SHP77 treated with DMSO at 0.1 percent for 48 hours (cell line): ENCODE results near the gene SPOCK1.

ENCODE experiments used
- DNase-seq: peaks from one replicate; lab custom pipeline; 2025; lab: John Stamatoyannopoulos, UW

The SPOCK1 gene

DNA sequence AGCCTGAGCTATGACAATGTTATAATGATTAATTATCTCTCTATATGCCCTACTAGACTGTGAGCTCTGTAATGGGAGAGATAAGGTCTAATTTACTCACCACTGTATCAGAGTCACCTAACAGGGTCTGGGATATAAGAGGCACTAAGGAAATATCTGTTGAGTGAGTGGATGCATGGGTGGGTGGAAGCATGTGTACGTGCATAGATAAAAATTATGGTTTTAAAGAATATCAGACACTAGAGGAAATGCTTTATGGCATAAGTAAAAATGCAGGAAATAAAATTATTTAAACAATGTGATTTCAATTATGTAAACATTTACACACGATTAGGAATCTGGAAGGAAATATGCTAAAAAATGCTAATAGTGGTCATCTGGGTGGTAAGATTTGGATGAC, 137.8 kb downstream of the SPOCK1 start:
- DNase-seq, result no peak

GRCh38 chr5:137360607-137361006, 138.5 kb downstream of the SPOCK1 start:
- no peak for DNase-seq

DNA sequence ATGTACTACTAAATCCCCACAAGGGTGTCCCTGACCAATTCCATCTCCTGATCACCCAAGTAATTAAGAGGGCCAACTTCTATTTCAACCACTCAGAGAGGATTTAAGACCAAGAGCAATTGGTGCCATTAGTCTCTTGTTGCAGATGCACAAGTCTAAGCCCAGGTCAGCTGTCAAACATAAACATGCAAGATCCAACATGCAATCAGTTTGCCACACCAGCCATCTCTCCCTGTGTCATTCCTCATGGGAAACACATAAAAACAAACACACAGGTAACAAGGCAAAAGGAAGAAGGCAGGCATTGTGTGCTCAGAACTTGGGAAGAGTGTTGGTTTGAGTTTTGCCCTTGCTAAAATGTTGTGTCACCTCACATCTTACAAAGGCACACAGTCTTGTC, 139.2 kb downstream of the SPOCK1 start:
- DNase-seq, result no peak

GRCh38 chr5:137357436-137357835, 141.7 kb downstream of the SPOCK1 start:
- DNase-seq, result no peak

- DNase-seq, result no peak
Observed at GRCh38 chr5:137356127-137356526, 143.0 kb downstream of the SPOCK1 start.

DNA sequence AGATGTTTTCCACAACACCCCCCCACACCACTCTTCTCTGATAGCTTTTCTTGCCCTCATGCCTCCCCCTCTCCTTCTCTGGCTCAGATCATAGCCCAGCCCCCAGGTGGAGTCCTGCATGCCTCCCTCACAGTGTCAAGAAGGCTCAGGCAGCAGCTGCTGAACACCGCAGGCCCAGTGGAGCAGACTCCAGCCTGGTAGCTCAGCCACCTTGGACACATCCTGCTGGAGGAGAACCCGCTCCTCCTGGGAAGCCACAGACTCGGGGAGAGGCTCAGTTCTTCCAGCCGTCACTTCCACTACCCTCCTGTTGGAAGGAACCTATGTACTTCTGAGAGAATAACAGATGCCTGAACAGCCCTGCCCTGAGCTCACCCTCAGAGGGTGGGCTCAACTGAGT, 143.4 kb downstream of the SPOCK1 start:
- no peak for DNase-seq

DNA sequence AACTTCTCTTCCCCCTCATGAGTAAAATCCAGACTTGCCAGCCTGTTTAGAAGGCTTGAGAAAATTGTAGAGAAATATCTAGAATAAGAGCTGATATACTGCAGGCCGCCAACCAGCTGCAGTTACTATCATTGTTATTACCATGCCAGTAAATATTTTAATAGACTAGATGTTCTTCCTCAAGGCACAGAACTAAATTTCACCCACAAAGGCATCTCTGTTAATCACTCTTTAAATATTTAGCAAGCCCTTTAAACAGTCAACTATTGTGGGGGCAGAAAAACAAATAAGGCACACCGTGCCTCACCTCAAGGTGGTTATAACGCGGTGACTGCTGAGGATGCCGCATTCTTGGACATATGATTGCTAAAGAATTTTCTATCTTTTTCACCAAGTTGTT, 147.0 kb downstream of the SPOCK1 start:
- no peak for DNase-seq

- DNase-seq, result no peak
Observed at GRCh38 chr5:137350791-137351190, 148.3 kb downstream of the SPOCK1 start.

GRCh38 chr5:137348759-137349158, 150.4 kb downstream of the SPOCK1 start:
- no peak for DNase-seq

- no peak for DNase-seq
Observed at GRCh38 chr5:137347865-137348264, 151.3 kb downstream of the SPOCK1 start.

- no peak for DNase-seq
Observed at GRCh38 chr5:137346281-137346680, 152.8 kb downstream of the SPOCK1 start.

DNA sequence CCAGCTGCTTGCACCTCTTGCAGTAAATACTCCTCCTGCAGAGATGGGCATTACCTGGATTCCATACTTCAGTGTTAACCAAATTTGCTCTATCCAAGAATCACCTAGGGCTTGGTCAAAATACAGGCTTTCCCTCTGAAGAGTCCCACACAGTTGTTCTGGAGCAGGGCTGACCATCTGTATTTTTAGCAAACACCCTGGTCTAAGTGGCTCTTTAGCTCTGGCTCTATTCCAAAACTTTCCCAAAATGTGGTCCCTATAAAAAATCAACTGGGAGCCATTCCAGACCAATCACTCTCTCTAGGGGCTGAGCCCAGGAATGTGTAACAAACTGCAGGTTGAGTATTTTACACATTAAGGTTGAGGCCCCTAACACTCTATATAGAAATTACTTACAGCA, 153.7 kb downstream of the SPOCK1 start:
- DNase-seq, result no peak

DNA sequence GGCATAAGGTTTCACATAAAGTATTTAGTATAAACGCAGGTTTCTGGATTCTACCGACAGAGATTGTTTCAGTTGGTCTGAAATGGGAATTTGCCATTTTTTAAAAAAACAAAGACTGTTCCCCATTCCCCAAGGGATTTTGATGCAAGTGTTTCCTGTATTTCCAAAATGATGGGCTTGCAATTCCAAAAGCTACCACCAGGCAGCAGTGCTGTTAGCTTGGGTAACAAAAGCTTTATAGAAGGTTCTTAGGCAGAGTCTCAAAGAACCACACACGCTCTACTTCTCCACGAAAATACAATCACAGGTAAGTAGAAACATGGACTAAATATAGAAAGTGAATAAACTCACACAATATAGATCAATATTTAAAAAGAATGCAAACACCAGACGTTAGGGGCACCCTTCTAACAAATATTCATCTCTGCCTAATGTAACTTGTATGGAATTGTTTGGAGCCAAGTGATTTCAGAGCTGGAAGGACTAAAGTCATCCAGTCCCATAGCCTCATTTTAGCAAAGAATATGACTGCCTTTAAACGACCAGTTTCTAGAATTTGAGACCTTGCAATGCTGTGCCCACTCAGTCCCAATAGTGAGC, 154.3 kb downstream of the SPOCK1 start:
- DNase-seq, result no peak

- no peak for DNase-seq
Observed at GRCh38 chr5:137344021-137344420, 155.1 kb downstream of the SPOCK1 start.

GRCh38 chr5:137342764-137343163, 156.4 kb downstream of the SPOCK1 start:
- no peak for DNase-seq

- no peak for DNase-seq
Observed at GRCh38 chr5:137341831-137342230, 157.3 kb downstream of the SPOCK1 start.

DNA sequence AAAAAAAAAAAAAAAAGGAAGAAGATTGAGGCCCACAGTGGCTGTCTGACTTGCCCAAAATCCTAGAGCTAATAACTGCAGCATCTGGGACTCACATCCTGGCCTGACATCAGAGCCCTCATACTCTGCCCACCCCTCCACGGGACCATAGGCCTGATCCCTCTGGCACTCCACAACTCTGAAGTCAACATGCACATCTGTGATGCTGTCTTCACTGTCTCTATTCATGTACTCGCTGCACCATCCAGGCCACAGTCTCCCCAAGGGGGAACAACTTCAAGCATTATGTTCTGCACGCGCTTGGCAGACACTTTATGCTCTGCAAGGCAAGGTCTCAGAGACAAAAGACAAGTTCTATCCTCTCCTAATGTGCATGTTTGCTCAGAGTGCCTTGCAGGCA, 158.2 kb downstream of the SPOCK1 start:
- no peak for DNase-seq

GRCh38 chr5:137336565-137337120, 162.5 kb downstream of the SPOCK1 start:
- DNase-seq, result no peak

DNA sequence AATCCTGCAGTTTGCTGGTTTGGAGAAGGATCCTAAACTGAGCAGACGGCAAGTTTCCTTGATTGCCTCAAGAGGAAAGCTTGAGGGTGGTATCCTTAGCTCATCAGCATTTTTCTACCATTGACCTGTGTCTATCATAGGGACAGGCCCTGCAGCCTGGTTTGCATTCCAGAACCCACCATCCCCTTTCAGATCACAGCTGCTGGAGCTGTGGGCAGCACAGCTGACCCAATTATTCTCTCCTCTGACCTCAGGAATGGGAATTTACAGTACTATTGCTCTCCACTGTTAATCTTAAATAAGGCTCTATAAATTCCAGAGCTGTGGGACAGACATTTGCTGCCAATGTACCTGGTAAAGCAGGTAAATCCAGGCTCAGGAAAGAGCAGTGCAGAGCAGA, 163.0 kb downstream of the SPOCK1 start:
- no peak for DNase-seq

DNA sequence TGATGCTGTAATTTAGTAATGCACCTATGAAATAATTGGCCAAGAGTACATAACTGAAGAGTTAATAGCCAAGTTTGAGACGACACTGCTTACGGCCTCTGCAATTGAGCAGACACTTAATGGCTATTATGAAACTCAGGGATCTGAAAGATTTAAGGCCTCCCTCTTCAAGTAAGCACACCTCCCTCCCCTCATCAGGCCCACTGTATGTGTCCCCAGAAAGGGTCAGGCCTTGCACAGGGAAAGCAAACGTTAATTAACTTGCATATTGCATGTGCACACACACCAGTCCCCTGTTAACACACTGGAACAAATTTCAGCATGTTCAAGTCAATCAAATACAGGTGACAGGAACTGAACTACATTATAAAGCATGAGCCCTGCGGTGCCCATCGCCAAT, 163.6 kb downstream of the SPOCK1 start:
- no peak for DNase-seq

GRCh38 chr5:137333928-137334327, 165.2 kb downstream of the SPOCK1 start:
- DNase-seq, result no peak

DNA sequence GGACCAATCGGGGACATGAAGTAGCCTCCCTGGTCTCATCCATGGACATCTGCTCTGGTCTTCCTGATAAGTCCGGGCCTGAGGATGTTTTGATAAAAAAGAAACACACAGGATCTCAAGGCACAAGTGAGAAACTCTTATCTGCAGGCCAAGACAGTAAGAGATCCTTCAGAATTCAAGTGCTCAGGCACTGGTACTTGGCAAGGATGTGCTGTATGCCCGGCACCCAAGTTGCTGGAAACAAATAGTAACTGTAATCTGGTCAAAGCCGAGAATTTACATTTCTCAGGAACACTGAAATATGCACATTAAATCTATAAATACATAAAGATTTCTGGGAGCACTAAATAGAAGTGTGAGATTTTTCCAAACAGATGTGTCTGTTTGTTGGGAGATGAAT, 165.7 kb downstream of the SPOCK1 start:
- no peak for DNase-seq

GRCh38 chr5:137332296-137332695, 166.8 kb downstream of the SPOCK1 start:
- DNase-seq, result no peak

DNA sequence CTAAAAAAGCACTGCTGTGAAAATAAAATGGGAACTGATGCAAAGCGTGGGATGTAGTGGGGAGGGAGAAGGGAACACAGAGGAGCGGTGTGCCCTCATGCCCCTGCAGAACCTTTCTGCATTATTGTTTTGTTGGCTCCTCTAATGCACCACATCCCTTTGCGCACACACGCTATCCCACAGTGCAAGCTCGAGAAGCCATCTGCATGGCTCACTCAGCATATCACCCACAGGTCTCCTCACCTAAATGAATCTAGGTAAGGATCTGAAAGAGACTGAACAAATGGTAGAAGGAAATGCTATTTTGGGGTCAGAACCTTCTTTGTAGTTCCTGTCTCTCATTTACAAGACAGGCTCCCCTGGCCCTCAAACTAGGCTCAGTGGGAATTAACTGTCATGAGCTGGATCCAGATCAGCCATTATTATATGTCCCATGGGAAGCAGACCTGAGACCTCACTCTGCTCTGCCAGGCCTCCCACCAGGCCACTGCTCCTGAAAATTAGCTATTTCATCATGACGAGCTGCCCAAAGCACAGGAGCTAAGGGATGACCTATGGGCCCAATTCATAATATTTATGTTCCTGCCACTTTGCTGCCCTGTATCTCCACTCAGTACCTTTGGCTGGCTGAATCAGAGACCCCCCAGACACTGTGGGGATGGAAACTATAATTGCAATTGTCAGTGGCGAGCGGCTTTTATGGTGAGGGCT, 169.4 kb downstream of the SPOCK1 start:
- no peak for DNase-seq
